Activated CD4-positive, alpha-beta T cell treated with anti-CD3 and anti-CD28 coated beads, Interleukin-2, amount 10 ng/mL, durations not matched to agents 7 days and 5 days (primary cell): Measurements from ENCODE around the gene DHRS7C. TPM values are rescaled to one million over a fixed set of nuclear protein-coding genes. Genes with fewer than 3 reads are reported as not detected.

Experiments
- CTCF ChIA-PET: fragments of 350-600 bp; sonication (Branson Sonifier 250); formaldehyde crosslinking; loops from one replicate; lab custom pipeline; 2021; ENCODE audit warnings: antibody characterized with exemption; lab: Charles Lee
- POLR2A ChIA-PET: fragments of 350-600 bp; sonication (Branson Sonifier 250); formaldehyde crosslinking; loops from one replicate; lab custom pipeline; 2021; ENCODE audit warnings: antibody characterized with exemption; lab: Charles Lee
- DNase-seq: peaks from one replicate; pipeline ENCODE4 v3.0.0-alpha.2; 2020
- H3K27ac Mint-ChIP-seq: one replicate; pipeline ENCODE4 v1.8.0; 2021; ENCODE audit warnings: mild to moderate bottlenecking, moderate library complexity, mixed read lengths
- H3K27me3 Mint-ChIP-seq: one replicate; pipeline ENCODE4 v1.8.0; 2021; ENCODE audit warnings: mixed read lengths
- H3K36me3 Mint-ChIP-seq: one replicate; pipeline ENCODE4 v1.8.0; 2021; ENCODE audit warnings: low read depth, mixed read lengths
- H3K4me1 Mint-ChIP-seq: one replicate; pipeline ENCODE4 v1.8.0; 2021; ENCODE audit warnings: mixed read lengths
- H3K4me3 Mint-ChIP-seq: one replicate; pipeline ENCODE4 v1.8.0; 2021; ENCODE audit warnings: mild to moderate bottlenecking, moderate library complexity, mixed read lengths
- H3K9me3 Mint-ChIP-seq: one replicate; pipeline ENCODE4 v1.8.0; 2021; ENCODE audit warnings: mixed read lengths
- total RNA-seq, 2 experiments: library from RNA; stranded (reverse); gene quantifications; one replicate each; pipeline ENCODE4 v1.2.3, GENCODE V29; 2021

The DHRS7C gene
- total RNA-seq, 2 experiments from 2014 or later = not detected

DNA sequence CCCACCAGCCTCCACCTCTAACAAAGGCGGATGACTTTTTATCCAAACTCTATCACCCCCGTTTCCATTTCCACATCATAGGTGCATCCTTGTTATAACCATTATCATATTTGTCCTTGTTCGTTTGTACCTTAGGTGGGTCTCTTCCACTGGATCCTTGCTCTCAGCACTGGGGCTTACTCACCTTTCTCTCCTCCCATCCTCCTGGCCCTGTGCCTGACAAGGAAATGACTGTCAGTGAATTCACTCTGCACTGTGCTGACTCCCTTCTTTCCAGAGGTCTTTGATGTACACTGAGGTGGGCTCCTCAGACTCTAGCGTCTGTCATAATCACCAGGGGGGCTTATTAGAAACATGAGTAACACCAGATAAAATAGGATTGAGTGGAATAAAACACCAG, 27.4 kb upstream of the DHRS7C start:
- no peaks in the 10 kb centered on the region for H3K36me3 Mint-ChIP-seq
- DNase-seq = no peak
- H3K27me3 Mint-ChIP-seq = no peaks in the 10 kb centered on the region
- H3K4me1 Mint-ChIP-seq = no peaks in the 10 kb centered on the region
- no peak overlapping the region for H3K4me3 Mint-ChIP-seq
- ChIA-PET CTCF (no interaction called here), POLR2A (no interaction called here)
- H3K27ac Mint-ChIP-seq = no peak overlapping the region
- peaks cover 9% of the 10 kb centered on the region for H3K9me3 Mint-ChIP-seq

DNA sequence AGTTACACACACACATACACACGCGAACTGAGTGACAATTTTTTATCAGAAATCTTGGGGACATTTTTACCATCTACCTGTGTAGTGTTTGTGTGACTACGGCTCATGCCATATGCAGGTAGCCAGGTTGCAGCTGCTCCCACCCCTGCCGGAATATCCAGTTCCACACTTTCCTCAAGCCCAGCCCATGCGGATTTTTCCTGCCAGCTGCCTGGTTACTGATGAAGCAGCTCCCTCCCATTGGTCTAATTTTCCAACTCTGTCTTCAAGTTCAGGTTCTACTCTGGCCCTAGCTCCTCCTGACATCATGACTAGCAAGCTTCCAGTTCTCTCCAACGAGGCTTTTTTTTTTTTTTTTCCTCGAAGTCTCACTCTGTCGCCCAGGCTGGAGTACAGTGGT, 25.7 kb upstream of the DHRS7C start:
- POLR2A ChIA-PET = no interaction called here
- Mint-ChIP-seq H3K4me3 (no peak overlapping the region), H3K4me1 (no peaks in the 10 kb centered on the region), H3K9me3 (peaks cover 6% of the 10 kb centered on the region), H3K36me3 (no peaks in the 10 kb centered on the region), H3K27ac (no peak overlapping the region), H3K27me3 (no peaks in the 10 kb centered on the region)
- no peak for DNase-seq
- CTCF ChIA-PET = no interaction called here

DNA sequence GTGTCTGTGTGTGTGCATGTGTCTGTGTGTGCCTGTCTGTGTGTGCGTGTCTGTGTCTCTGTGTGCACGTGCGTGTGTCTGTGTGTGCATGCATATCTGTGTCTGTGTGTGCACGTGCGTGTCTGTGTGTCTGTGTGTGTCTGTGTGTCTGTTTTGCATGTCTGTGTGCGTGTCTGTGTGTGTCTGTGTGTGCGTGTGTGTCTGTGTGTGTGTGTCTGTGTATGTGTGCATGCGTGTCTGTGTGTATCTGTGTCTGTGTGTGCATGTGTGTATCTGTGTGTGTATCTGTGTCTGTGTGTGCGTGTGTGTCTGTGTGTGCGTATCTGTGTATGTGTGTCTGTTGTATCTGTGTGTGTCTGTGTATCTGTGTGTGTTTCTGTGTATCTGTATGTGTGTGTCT, 25.1 kb upstream of the DHRS7C start:
- POLR2A ChIA-PET = no interaction called here

DNA sequence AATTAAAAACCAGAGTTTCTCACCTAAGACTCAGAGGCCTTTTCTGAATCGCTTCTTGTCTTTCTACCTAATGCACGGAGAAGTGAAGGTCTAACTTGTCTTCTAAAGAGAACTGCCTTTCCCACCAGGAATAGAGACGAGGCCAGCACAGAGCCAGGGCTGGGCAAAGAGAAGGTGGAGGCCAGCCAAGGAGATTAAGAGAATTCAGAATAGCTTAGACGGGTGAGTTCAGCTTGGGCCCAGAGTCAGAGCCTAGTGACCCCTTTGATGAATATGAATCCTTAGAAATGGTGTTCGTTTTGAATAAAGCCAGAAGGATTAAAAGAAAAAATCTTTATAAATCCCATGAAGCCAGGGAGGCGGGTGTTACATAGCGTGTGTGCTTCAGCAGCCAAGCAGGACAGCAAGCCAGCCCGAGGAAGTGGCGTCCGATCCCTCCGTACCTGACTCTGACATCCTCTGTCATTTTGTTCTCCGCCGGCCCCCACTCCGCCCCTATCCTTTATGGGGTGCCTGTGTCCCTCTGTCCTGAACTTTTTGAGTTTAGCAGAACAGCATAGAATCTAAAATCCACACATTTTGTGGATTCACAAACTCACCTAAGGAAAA, 23.0 kb upstream of the DHRS7C start:
- no peak overlapping the region for H3K4me3 Mint-ChIP-seq
- H3K9me3 Mint-ChIP-seq = peaks cover 6% of the 10 kb centered on the region
- no peak for DNase-seq
- no peaks in the 10 kb centered on the region for H3K4me1 Mint-ChIP-seq
- H3K27ac Mint-ChIP-seq = no peak overlapping the region
- no peaks in the 10 kb centered on the region for H3K27me3 Mint-ChIP-seq
- CTCF ChIA-PET = no interaction called here
- no peaks in the 10 kb centered on the region for H3K36me3 Mint-ChIP-seq
- POLR2A ChIA-PET = no interaction called here

More for the DNA sequence above, 25.1 kb upstream of the DHRS7C start:
- DNase-seq = no peak
- Mint-ChIP-seq H3K36me3 (no peaks in the 10 kb centered on the region), H3K27ac (no peak overlapping the region), H3K4me1 (no peaks in the 10 kb centered on the region), H3K9me3 (peaks cover 6% of the 10 kb centered on the region), H3K27me3 (no peaks in the 10 kb centered on the region), H3K4me3 (no peak overlapping the region)
- CTCF ChIA-PET = no interaction called here

DNA sequence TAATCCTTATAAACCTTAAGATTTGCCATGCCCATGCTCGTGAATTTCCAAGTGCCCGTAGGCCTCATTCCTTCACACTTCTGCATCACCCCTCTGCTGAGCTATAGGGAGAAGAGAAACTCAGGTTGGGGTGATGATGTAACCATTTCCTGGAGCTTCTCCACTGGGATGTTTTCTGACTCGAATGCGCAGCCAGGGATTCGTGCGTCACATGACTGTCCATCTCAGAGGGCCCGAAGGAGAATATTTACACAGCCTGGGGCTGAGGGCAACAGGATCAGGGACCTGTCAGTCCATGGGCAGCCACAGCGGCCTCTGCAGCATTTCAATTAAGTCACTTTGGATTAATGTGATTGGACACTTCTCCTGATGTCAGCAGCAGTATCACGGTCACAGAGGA, 21.8 kb upstream of the DHRS7C start:
- H3K4me1 Mint-ChIP-seq = no peaks in the 10 kb centered on the region
- ChIA-PET CTCF (no interaction called here), POLR2A (no interaction called here)
- no peak overlapping the region for H3K27ac Mint-ChIP-seq
- H3K9me3 Mint-ChIP-seq = peaks cover 6% of the 10 kb centered on the region
- H3K4me3 Mint-ChIP-seq = no peak overlapping the region
- no peaks in the 10 kb centered on the region for H3K36me3 Mint-ChIP-seq
- DNase-seq = no peak
- no peaks in the 10 kb centered on the region for H3K27me3 Mint-ChIP-seq

DNA sequence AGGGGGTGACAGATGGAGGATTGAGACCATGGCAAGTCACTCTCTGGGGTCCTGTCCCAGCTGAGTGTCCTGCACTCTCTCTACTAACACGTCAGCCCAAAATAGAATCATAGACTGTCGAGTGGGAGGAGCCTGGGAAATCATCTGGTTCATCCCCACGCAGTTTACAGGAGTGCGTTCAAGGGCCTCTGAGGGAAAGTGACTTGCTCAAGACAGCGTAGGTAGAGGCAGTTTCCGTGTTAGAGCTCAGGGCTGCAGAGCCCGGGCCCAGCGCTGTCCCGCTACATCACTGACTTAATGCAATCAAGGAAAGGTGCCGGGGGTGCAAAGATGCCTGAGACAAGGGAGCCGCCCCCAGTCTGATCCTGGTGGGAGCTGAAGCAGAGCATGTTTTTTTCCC, 20.1 kb upstream of the DHRS7C start:
- POLR2A ChIA-PET = no interaction called here
- peaks cover 4% of the 10 kb centered on the region for H3K9me3 Mint-ChIP-seq
- H3K27ac Mint-ChIP-seq = no peak overlapping the region
- DNase-seq = no peak
- no peaks in the 10 kb centered on the region for H3K4me1 Mint-ChIP-seq
- no peaks in the 10 kb centered on the region for H3K36me3 Mint-ChIP-seq
- no peak overlapping the region for H3K4me3 Mint-ChIP-seq
- H3K27me3 Mint-ChIP-seq = no peaks in the 10 kb centered on the region
- CTCF ChIA-PET = no interaction called here

DNA sequence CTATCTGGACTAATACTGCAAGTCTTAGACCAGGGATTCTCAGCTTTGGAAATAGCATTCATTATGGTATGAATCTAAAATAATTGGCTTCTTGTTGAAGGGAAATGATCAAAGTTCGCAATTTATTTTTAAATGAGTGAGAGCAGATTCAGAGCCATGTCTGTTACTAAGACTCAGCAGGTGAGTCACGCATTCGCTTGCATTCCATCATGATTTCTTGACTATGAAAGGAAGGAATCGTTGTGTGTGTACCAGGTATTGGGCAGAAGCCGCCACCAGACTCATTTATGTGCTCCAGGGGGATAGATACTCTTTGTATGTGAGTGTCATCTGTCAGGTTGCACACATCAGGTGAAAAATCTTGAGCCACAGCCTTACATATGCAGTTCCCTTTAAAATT, 19.7 kb upstream of the DHRS7C start:
- CTCF ChIA-PET = no interaction called here
- POLR2A ChIA-PET = no interaction called here
- Mint-ChIP-seq H3K36me3 (no peaks in the 10 kb centered on the region), H3K4me3 (no peak overlapping the region), H3K9me3 (no peaks in the 10 kb centered on the region), H3K27me3 (no peaks in the 10 kb centered on the region), H3K4me1 (no peaks in the 10 kb centered on the region), H3K27ac (no peak overlapping the region)
- no peak for DNase-seq

DNA sequence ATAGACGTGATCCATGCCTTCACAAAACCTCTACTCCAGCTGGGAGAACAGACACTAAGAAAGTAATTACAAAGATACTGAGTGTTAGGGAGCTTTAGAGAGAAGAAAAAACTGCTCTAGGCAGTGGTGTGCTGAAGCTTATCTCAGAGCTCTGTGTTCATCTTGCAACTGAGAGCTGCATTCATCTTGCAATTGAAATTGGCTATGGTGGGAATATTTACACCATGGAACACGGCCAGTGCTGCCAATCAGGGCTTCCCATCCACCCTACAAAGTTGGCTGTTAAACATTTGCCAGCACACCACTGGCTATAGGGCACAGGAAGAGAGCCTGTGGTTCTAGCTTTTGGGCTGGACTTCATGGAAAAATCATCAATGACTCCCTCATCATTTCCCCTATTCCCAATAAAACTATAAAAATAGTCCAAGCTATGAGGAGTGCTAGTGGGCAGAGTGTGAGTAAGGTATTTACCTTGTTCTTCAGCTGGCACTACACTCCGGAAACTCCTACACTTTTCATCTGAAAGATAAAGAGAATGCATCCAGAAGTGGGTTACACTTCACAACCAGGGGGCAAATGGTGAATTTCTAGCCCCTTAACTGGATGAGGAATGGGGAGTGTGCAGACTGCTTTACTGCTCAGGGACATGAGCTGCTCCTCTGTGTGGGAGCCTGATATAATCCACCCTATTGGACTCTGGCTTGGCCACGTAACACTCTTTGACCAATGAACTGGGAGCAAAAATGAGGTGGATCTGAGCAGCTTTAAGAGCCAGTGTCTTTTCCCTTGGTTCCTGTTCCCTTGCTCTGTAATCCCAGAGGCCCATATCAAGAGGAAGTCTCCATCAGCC, 18.9 kb upstream of the DHRS7C start:
- Mint-ChIP-seq H3K27ac (no peak overlapping the region), H3K4me3 (no peak overlapping the region), H3K27me3 (no peaks in the 10 kb centered on the region), H3K36me3 (no peaks in the 10 kb centered on the region), H3K4me1 (no peaks in the 10 kb centered on the region), H3K9me3 (no peaks in the 10 kb centered on the region)
- ChIA-PET CTCF (no interaction called here), POLR2A (no interaction called here)
- no peak for DNase-seq

DNA sequence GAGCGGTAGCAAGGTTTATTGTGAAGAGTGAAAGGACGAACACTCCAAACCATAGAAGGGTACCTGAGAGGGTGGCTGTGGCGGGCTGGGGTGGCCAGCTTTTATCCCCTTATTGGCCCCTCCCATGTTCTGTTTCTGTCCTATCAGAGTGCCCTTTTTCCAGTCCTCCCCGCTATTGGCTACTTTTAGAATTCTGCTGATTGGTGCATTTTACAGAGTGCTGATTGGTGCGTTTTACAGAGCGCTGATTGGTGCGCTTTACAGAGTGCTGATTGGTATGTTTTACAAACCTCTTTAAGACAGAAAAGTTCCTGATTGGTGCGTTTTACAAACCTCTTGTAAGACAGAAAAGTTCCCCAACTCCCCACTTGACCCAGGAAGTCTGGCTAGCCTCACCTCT, 18.0 kb upstream of the DHRS7C start:
- no peaks in the 10 kb centered on the region for H3K27me3 Mint-ChIP-seq
- no peaks in the 10 kb centered on the region for H3K36me3 Mint-ChIP-seq
- DNase-seq = no peak
- H3K4me3 Mint-ChIP-seq = no peak overlapping the region
- ChIA-PET CTCF (no interaction called here), POLR2A (no interaction called here)
- H3K27ac Mint-ChIP-seq = no peak overlapping the region
- no peaks in the 10 kb centered on the region for H3K4me1 Mint-ChIP-seq
- H3K9me3 Mint-ChIP-seq = no peaks in the 10 kb centered on the region

DNA sequence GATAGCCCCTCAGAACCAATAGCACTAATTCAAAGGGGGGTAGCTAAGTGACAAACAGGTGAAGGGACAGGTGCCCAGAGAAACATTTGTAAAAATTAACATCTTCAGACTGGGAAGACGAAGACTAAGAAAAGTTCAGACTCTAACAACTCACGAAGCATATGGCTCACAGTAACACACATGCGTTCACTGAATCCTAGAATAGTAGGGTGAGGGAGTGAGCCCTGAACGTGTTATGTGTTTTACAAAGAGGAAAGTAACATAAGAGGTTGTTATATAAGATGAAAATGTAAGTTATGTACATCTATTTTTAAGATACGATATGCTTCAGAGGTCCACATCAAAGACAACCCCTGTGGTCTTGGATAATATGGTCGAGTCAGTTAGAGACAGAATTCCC, 15.3 kb upstream of the DHRS7C start:
- ChIA-PET POLR2A (no interaction called here), CTCF (no interaction called here)
- H3K4me1 Mint-ChIP-seq = no peaks in the 10 kb centered on the region
- no peak overlapping the region for H3K4me3 Mint-ChIP-seq
- no peak overlapping the region for H3K27ac Mint-ChIP-seq
- no peaks in the 10 kb centered on the region for H3K27me3 Mint-ChIP-seq
- H3K36me3 Mint-ChIP-seq = no peaks in the 10 kb centered on the region
- no peak for DNase-seq
- H3K9me3 Mint-ChIP-seq = no peaks in the 10 kb centered on the region

DNA sequence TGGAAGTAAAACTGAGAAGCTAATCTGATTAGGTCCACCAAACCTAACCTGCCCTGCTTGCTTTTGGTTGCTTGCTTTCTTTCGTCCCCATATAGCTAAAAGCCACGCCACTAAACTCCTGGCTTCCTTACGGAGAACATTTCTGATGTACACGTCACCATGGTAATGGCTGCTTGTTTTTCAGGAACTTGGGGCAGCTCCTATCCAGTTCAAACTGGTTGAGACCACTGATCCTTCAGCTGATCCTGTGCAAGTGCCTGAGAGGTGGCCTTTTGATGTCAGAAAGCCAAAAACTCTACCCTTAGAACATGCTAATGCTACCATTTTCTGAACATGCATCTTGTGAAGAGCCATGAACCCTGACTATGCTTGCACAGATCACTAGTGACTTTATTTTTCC, 14.4 kb upstream of the DHRS7C start:
- Mint-ChIP-seq H3K27ac (no peak overlapping the region), H3K4me3 (no peak overlapping the region), H3K36me3 (no peaks in the 10 kb centered on the region), H3K4me1 (no peaks in the 10 kb centered on the region), H3K27me3 (no peaks in the 10 kb centered on the region), H3K9me3 (no peaks in the 10 kb centered on the region)
- no peak for DNase-seq
- ChIA-PET CTCF (no interaction called here), POLR2A (no interaction called here)

DNA sequence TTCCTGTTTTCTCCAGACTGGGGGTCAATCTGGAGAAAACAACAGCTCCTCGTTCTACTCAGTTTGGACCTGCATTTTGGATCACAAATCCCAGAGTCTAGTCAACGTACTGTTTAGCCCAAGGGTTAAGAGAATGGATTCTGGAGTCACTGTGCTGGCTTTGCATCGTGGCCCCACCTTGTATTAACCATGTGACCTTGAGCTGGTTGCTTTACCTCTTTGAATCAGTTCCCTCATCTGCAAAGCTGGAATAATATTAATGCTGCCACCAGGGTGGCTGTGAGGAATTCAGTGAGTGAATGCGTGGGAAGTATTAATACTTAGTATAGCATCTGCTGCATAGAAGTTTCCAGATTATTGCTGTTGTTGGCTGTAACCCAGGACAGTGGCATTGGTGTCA, 11.3 kb upstream of the DHRS7C start:
- H3K4me1 Mint-ChIP-seq = no peaks in the 10 kb centered on the region
- ChIA-PET POLR2A (no interaction called here), CTCF (no interaction called here)

DNA sequence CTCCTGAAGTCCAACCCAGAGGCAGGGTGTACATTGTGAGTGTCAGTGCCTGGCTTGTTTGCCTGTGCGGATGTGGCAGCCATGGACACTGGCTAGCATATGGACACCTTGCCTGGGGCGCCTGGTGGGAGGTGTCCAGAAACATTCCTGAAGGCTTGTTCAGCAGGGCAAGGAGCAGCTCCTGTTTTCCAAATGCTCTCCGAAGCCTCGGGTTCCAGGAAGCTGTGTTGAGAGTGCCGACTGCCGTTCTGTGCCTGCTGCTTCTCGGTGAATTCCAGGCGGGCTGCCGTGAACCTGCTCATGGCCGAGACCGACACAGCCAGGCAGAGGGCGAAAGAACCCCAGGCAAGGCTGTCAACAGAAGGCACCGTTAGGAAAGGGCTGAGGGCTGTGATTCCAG, 10.9 kb upstream of the DHRS7C start:
- DNase-seq = no peak
- H3K4me1 Mint-ChIP-seq = no peaks in the 10 kb centered on the region
- no peaks in the 10 kb centered on the region for H3K9me3 Mint-ChIP-seq
- H3K36me3 Mint-ChIP-seq = no peaks in the 10 kb centered on the region
- POLR2A ChIA-PET = no interaction called here
- H3K27ac Mint-ChIP-seq = no peak overlapping the region
- H3K4me3 Mint-ChIP-seq = no peak overlapping the region
- CTCF ChIA-PET = no interaction called here
- no peaks in the 10 kb centered on the region for H3K27me3 Mint-ChIP-seq

More for the DNA sequence above, 11.3 kb upstream of the DHRS7C start:
- H3K9me3 Mint-ChIP-seq = no peaks in the 10 kb centered on the region
- H3K36me3 Mint-ChIP-seq = no peaks in the 10 kb centered on the region
- H3K27ac Mint-ChIP-seq = no peak overlapping the region
- H3K27me3 Mint-ChIP-seq = no peaks in the 10 kb centered on the region
- no peak for DNase-seq
- no peak overlapping the region for H3K4me3 Mint-ChIP-seq

DNA sequence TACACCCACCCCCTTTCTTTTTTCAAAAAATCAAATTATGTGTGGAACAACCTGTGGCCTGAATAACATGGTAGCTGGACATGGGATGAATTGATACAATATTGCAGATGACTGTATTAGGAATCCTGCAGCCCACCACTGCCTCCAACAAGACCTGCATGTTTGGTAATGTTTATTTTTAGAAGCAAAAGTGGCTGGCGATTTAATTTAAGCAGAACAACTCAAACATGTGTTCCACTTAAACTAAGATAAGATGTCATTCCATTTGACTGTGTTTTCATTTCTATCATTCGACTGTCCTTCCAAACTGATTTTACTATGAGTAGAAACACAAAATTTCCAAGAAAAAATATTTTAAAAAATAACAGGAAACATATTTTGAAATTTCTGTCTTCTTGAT, 10.1 kb upstream of the DHRS7C start:
- no peaks in the 10 kb centered on the region for H3K27me3 Mint-ChIP-seq
- H3K4me3 Mint-ChIP-seq = no peak overlapping the region
- DNase-seq = no peak
- ChIA-PET POLR2A (no interaction called here), CTCF (no interaction called here)
- no peaks in the 10 kb centered on the region for H3K36me3 Mint-ChIP-seq
- no peak overlapping the region for H3K27ac Mint-ChIP-seq
- no peaks in the 10 kb centered on the region for H3K4me1 Mint-ChIP-seq
- H3K9me3 Mint-ChIP-seq = no peaks in the 10 kb centered on the region
